Activated CD4-positive, alpha-beta T cell treated with anti-CD3 and anti-CD28 coated beads for 36 hours (primary cell): ENCODE results near the gene NDUFA8. TPM values are rescaled to one million over a fixed set of nuclear protein-coding genes. Genes with fewer than 3 reads are reported as not detected.

Experiments used
- ATAC-seq: fragments of 200-7000 bp; cut with Tn5 transposase; one replicate; pipeline ENCODE4 v1.10.0; 2021; ENCODE audit warnings: mild to moderate bottlenecking, moderate library complexity
- CTCF ChIA-PET: fragments of 350-600 bp; sonication (Branson Sonifier 250); formaldehyde crosslinking; loops from one replicate; lab custom pipeline; 2021; ENCODE audit warnings: antibody characterized with exemption; lab: Charles Lee
- POLR2A ChIA-PET: fragments of 350-600 bp; sonication (Branson Sonifier 250); formaldehyde crosslinking; loops from one replicate; lab custom pipeline; 2021; ENCODE audit warnings: antibody characterized with exemption, inconsistent platforms; lab: Charles Lee
- DNase-seq: peaks from one replicate; pipeline ENCODE4 v3.0.0-alpha.2; 2020
- H3K27ac Mint-ChIP-seq: one replicate; pipeline ENCODE4 v1.8.0; 2021; ENCODE audit warnings: mixed read lengths
- H3K27me3 Mint-ChIP-seq: one replicate; pipeline ENCODE4 v1.8.0; 2021; ENCODE audit warnings: mixed read lengths
- H3K36me3 Mint-ChIP-seq: one replicate; pipeline ENCODE4 v1.8.0; 2021; ENCODE audit warnings: low read depth, mixed read lengths
- H3K4me1 Mint-ChIP-seq: one replicate; pipeline ENCODE4 v1.8.0; 2021; ENCODE audit warnings: mixed read lengths
- H3K4me3 Mint-ChIP-seq: one replicate; pipeline ENCODE4 v1.8.0; 2021; ENCODE audit warnings: mild to moderate bottlenecking, moderate library complexity, mixed read lengths
- H3K9me3 Mint-ChIP-seq: one replicate; pipeline ENCODE4 v1.8.0; 2021; ENCODE audit warnings: low read depth, mixed read lengths
- intact Hi-C, 2 experiments: fragments of 100-400 bp; cut with DNase I in 1 of 2; cut with micrococcal nuclease in 1 of 2; formaldehyde crosslinking; loops; one replicate each; pipeline versions ENCODE4 v1.14.2 to v1.15.1; 2022 to 2024; cut with DNase I, micrococcal nuclease
- total RNA-seq, 2 experiments: library from RNA; stranded (reverse); gene quantifications; one replicate each; pipeline ENCODE4 v1.2.3, GENCODE V29; 2021

NDUFA8 gene
- total RNA-seq, 2 experiments from 2014 or later, result 50.4 to 57.2 TPM

DNA sequence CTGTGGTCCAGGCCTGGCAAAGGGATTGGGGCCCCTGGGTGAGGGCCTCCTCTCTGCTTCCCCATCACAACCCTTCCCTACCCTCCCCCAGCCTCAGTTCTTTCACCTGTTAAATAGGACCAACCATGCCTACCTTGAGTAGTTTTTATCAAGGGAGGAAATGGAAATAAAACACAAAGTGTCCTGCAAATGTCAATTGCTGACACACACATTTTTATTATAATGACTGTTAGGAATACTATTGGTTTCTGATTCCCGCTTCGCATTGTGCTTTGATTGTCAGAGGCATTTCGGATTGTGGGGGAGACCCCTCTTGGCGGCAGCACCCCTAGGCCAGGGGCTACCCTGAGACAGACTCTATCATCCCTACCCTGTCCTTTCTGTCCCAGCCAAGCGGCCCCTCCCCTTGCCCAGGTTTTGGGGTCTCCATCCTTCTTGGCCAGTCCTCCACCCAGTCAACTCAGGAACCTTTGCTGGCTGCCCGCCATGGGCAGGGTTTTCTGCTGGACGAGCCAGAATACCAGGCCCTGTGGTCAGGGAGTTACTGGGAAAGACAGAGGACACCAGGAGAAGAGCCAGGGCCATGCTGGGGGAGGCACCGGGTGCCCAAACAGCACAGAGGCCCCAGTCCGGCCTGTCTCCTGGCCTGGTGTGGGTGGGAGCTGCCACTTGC, 48.0 kb downstream of the NDUFA8 start:
- CTCF ChIA-PET, result interaction anchor here (4.4 kb wide), 1 partner anchor 13 kb away, joined by 26 read pairs; no protein-coding TSS in a partner anchor
- H3K4me3 Mint-ChIP-seq, result no peak overlapping the region
- POLR2A ChIA-PET, result no interaction called here
- H3K27ac Mint-ChIP-seq, result no peak overlapping the region
- no peak for ATAC-seq
- DNase-seq, result no peak
- H3K36me3 Mint-ChIP-seq, result no peaks in the 10 kb centered on the region
- H3K27me3 Mint-ChIP-seq, result peaks cover 2% of the 10 kb centered on the region
- no peaks in the 10 kb centered on the region for H3K4me1 Mint-ChIP-seq
- intact Hi-C loops, result no loop called here
- H3K9me3 Mint-ChIP-seq, result no peaks in the 10 kb centered on the region

- no peak overlapping the region for H3K4me3 Mint-ChIP-seq
- ChIA-PET CTCF (interaction anchor here (0.7 to 4.4 kb wide), 3 partner anchors 11 to 15 kb away, joined by 3 to 26 read pairs (median 4); no protein-coding TSS in a partner anchor), POLR2A (no interaction called here)
- ATAC-seq (no peak), DNase-seq (no peak)
- intact Hi-C loops, result no loop called here
- H3K9me3 Mint-ChIP-seq, result no peaks in the 10 kb centered on the region
- H3K4me1 Mint-ChIP-seq, result no peaks in the 10 kb centered on the region
- H3K36me3 Mint-ChIP-seq, result no peaks in the 10 kb centered on the region
- no peak overlapping the region for H3K27ac Mint-ChIP-seq
- H3K27me3 Mint-ChIP-seq, result peaks cover 2% of the 10 kb centered on the region
These were observed 49.3 kb downstream of the NDUFA8 start for GRCh38 chr9:122110100-122110833.

DNA sequence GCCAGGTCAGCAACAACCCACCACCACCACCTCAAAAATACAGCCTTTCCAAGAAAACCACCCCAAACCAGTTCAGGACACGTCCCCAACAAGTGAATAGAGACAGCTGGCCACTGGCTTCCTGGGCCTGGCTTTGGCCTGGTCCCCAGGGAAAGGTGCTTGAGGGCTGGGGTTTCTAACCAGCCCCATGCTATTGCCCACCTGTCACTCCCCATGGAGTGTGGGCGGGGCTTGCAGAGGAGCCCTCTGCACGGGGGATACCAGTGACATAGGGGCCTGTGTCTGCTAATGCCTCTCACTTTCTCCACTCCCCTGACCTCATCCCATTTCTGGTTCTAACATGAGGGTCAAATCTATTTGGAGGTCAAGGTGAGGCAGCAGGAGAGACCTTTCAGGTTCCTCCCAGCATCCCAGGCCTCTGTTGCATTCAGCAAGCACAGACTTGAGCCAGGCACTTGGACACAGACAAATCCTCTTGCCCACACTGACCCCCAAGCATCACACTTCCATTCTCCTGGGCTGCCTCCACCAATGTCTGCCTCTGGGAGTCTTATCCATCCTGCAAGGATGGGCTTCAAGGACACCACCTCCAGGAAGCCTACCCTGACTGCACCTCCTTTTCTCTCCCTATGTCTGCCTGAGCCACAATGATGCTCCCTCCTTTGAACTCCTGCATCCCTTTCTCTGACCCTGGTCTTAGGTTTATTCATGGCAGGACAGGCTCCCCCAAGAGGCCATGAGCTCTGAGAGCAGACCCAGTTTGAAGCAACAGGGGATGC, 50.4 kb downstream of the NDUFA8 start:
- no peak overlapping the region for H3K4me3 Mint-ChIP-seq
- no peak for ATAC-seq
- H3K9me3 Mint-ChIP-seq, result peaks cover 2% of the 10 kb centered on the region
- H3K4me1 Mint-ChIP-seq, result no peaks in the 10 kb centered on the region
- H3K36me3 Mint-ChIP-seq, result no peaks in the 10 kb centered on the region
- H3K27me3 Mint-ChIP-seq, result no peaks in the 10 kb centered on the region
- no peak for DNase-seq
- ChIA-PET POLR2A (no interaction called here), CTCF (interaction anchor here (1.1 to 4.4 kb wide), 3 partner anchors 10 to 14 kb away, joined by 4 to 26 read pairs (median 11); no protein-coding TSS in a partner anchor)
- H3K27ac Mint-ChIP-seq, result no peak overlapping the region
- intact Hi-C loops, result no loop called here

GRCh38 chr9:122107291-122107805, 52.2 kb downstream of the NDUFA8 start:
- ATAC-seq (no peak), DNase-seq (no peak)
- ChIA-PET CTCF (interaction anchor here (0.7 to 4.4 kb wide), 4 partner anchors 8 to 18 kb away, joined by 3 to 26 read pairs (median 8); no protein-coding TSS in a partner anchor), POLR2A (no interaction called here)
- no peaks in the 10 kb centered on the region for H3K4me1 Mint-ChIP-seq
- intact Hi-C loops, result no loop called here
- peaks cover 4% of the 10 kb centered on the region for H3K36me3 Mint-ChIP-seq
- H3K27ac Mint-ChIP-seq, result no peak overlapping the region
- peaks cover 7% of the 10 kb centered on the region for H3K9me3 Mint-ChIP-seq
- no peak overlapping the region for H3K4me3 Mint-ChIP-seq
- no peaks in the 10 kb centered on the region for H3K27me3 Mint-ChIP-seq

GRCh38 chr9:122106576-122106975, 53.0 kb downstream of the NDUFA8 start:
- Mint-ChIP-seq H3K9me3 (peaks cover 7% of the 10 kb centered on the region), H3K36me3 (peaks cover 4% of the 10 kb centered on the region), H3K4me3 (no peak overlapping the region), H3K27me3 (no peaks in the 10 kb centered on the region), H3K27ac (no peak overlapping the region), H3K4me1 (no peaks in the 10 kb centered on the region)
- DNase-seq, result no peak
- CTCF ChIA-PET, result interaction anchor here (0.7 to 3.7 kb wide), 3 partner anchors 9 to 16 kb away, joined by 3 to 11 read pairs (median 4); no protein-coding TSS in a partner anchor
- no peak for ATAC-seq
- intact Hi-C loops, result no loop called here
- POLR2A ChIA-PET, result interaction anchor here (0.7 kb wide), 1 partner anchor 18 kb away, joined by 3 read pairs; no protein-coding TSS in a partner anchor

DNA sequence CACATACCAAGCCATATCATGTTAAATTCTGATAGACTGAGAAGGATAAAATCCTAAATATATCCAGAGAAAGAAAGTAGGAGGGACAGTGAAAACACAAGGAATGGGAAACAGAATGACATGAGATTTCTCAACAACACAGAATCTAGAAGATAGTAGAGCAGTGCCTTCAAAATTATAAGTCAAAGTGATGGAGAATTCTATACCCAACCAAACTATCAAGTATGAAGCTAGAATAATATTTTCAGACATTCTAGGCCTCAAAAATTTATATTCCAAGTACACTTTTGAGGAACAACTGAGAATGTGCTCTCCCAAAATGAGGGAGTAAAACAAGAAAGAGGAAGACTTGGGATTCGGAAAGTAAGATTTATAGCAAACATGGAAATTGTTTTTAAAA, 55.6 kb downstream of the NDUFA8 start:
- CTCF ChIA-PET, result interaction anchor here (1.0 kb wide), 2 partner anchors 9 to 21 kb away, joined by 3 to 4 read pairs; no protein-coding TSS in a partner anchor
- H3K27me3 Mint-ChIP-seq, result peaks cover 9% of the 10 kb centered on the region
- no peak overlapping the region for H3K27ac Mint-ChIP-seq
- DNase-seq, result no peak
- no peak for ATAC-seq
- H3K4me1 Mint-ChIP-seq, result peaks cover 4% of the 10 kb centered on the region
- peaks cover 4% of the 10 kb centered on the region for H3K36me3 Mint-ChIP-seq
- POLR2A ChIA-PET, result no interaction called here
- H3K4me3 Mint-ChIP-seq, result no peak overlapping the region
- H3K9me3 Mint-ChIP-seq, result peaks cover 7% of the 10 kb centered on the region
- intact Hi-C loops, result no loop called here

- POLR2A ChIA-PET, result no interaction called here
- peaks cover 4% of the 10 kb centered on the region for H3K36me3 Mint-ChIP-seq
- H3K27ac Mint-ChIP-seq, result no peak overlapping the region
- ATAC-seq (no peak), DNase-seq (no peak)
- peaks cover 7% of the 10 kb centered on the region for H3K9me3 Mint-ChIP-seq
- CTCF ChIA-PET, result interaction anchor here (0.6 to 1.8 kb wide), 7 partner anchors 23 to 706 kb away, joined by 3 to 9 read pairs (median 5); no protein-coding TSS in a partner anchor
- peaks cover 4% of the 10 kb centered on the region for H3K4me1 Mint-ChIP-seq
- H3K27me3 Mint-ChIP-seq, result peaks cover 9% of the 10 kb centered on the region
- no peak overlapping the region for H3K4me3 Mint-ChIP-seq
- intact Hi-C loops, result no loop called here
These were observed 57.4 kb downstream of the NDUFA8 start for GRCh38 chr9:122102156-122102555.

DNA sequence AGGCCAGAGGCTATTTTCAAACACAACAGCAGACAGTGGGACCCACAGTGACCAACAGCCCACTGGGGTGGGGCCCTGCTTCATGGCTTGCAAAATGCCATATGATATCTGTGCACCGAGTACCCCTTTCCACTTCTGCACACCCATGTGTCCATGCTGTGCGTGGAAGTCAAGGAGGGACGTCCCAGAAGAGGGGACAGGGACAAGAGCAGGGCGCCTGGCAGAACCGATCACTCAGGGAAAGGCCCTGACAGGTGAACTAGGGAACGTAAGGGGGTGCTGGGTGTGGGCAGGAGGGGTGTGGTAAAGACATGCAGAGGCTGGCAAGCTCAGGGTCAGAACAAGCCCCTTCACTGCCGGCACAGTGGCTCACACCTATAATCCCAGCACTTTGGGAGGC, 58.8 kb downstream of the NDUFA8 start:
- H3K27ac Mint-ChIP-seq, result no peak overlapping the region
- H3K36me3 Mint-ChIP-seq, result peaks cover 4% of the 10 kb centered on the region
- intact Hi-C loops, result no loop called here
- no peak overlapping the region for H3K4me3 Mint-ChIP-seq
- DNase-seq (no peak), ATAC-seq (no peak)
- peaks cover 7% of the 10 kb centered on the region for H3K9me3 Mint-ChIP-seq
- ChIA-PET POLR2A (no interaction called here), CTCF (interaction anchor here (0.9 to 1.8 kb wide), 3 partner anchors 24 to 249 kb away, joined by 3 to 9 read pairs (median 8); no protein-coding TSS in a partner anchor)
- H3K27me3 Mint-ChIP-seq, result peaks cover 9% of the 10 kb centered on the region
- peaks cover 4% of the 10 kb centered on the region for H3K4me1 Mint-ChIP-seq

DNA sequence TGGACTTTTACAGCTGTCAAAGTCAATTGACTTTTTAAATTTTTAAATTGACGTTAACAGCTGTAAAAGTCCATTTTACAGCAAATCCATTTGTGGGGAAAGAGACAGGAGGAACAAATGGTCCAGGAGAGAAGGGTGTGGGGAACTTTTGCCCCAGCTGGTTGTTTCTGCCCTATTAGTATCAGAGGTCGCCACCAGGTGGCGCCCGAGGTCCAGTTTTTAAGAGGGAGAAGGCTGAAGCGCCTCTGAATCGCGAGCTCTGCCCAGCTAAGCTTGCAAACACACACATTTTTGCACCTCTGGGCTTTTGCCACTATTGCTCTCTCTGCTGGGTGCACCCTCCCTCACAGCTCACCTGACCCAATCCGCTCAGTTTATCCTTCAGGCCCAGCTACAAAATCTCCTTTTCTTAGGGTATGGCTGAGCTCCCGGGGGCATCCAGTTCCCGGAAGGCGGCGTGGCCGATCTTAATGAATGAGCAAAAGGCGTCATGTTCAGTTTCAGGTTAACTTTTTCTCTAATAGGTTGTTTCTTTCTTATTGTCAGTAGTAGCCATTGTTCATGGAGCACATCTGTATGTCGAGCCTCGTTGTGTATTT, 60.2 kb downstream of the NDUFA8 start:
- H3K9me3 Mint-ChIP-seq, result peaks cover 6% of the 10 kb centered on the region
- intact Hi-C loops, result loop anchor here (1.0 to 10.0 kb wide), 6 partner anchors 24 to 835 kb away; partner anchors contain the start of gene ZBTB26 (in 1 of the 2)
- peak; percentile 88 for ATAC-seq
- H3K27ac Mint-ChIP-seq, result no peak overlapping the region
- CTCF ChIA-PET, result interaction anchor here (0.5 to 5.8 kb wide), 52 partner anchors 10 to 1284 kb away, joined by 3 to 208 read pairs (median 4); partner anchors contain the start of genes MRRF, NDUFA8 and RBM18
- peak overlapping the region; percentile 52 for H3K4me3 Mint-ChIP-seq
- H3K36me3 Mint-ChIP-seq, result peaks cover 4% of the 10 kb centered on the region
- POLR2A ChIA-PET, result interaction anchor here (1.0 to 1.1 kb wide), 2 partner anchors 24 to 25 kb away, joined by 3 to 5 read pairs; no protein-coding TSS in a partner anchor
- DNase-seq, result peak; percentile 89
- H3K4me1 Mint-ChIP-seq, result peaks cover 10% of the 10 kb centered on the region
- H3K27me3 Mint-ChIP-seq, result peaks cover 14% of the 10 kb centered on the region

GRCh38 chr9:122097679-122098315, 61.8 kb downstream of the NDUFA8 start:
- H3K27me3 Mint-ChIP-seq, result peaks cover 14% of the 10 kb centered on the region
- no peak overlapping the region for H3K4me3 Mint-ChIP-seq
- DNase-seq, result no peak
- H3K4me1 Mint-ChIP-seq, result peaks cover 10% of the 10 kb centered on the region
- no peaks in the 10 kb centered on the region for H3K36me3 Mint-ChIP-seq
- POLR2A ChIA-PET, result no interaction called here
- H3K9me3 Mint-ChIP-seq, result no peaks in the 10 kb centered on the region
- intact Hi-C loops, result loop anchor here (2.0 to 10.0 kb wide), 3 partner anchors 355 to 837 kb away; partner anchors contain the start of gene ZBTB26 (in 1 of the 2)
- no peak for ATAC-seq
- no peak overlapping the region for H3K27ac Mint-ChIP-seq
- CTCF ChIA-PET, result interaction anchor here (0.6 to 5.8 kb wide), 16 partner anchors 9 to 726 kb away, joined by 3 to 208 read pairs (median 4); no protein-coding TSS in a partner anchor
